PFSK-1 (cell line): Measurements from ENCODE around the gene SPTBN1.

ENCODE experiments used
- POLR2AphosphoS5 ChIP-seq: IDR thresholded peaks from 2 replicates; pipeline ENCODE4 v1.6.1; 2012; ENCODE audit warnings: low read depth, mild to moderate bottlenecking, control low read depth, low read length, moderate library complexity
- TF ChIP-seq, protein P1 (sequence below), 2 experiments: IDR thresholded peaks; 2 replicates each; pipeline versions ENCODE4 v1.6.1 to v1.8.0; 2011 to 2012; ENCODE audit warnings: low read depth in 2 of 2, low read length in 2 of 2, control low read depth in 1 of 2, inconsistent platforms in 1 of 2, mild to moderate bottlenecking in 1 of 2, moderate library complexity in 1 of 2; ENCODE audit not compliant: insufficient read depth in 1 of 2

DNA sequence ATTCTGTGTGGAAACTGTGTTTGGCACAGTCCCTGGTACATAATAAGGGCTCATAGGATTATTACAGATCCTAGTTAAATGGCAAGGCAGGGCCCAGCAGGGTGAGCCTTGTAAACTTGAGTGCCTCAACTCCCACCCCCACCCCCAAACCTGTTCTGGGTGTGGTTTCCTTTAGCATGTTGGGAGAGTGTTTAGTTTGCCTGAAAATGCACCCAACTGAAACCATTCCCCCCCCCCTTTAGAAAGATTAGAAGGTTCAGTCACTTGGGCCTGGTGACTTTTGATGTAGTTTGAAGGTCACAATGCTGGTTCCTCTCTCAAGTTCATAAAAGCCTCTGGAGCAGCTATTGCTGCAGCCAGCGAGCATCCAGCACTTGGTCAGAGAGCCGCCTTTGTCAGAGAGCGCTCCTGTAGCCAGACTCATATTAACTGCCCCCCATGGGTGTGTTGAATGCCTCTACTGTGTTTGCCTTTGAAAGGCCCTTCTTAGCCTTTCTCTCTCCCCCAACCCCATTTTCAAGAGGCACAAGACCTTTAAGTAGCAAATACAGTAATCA is 113.7 kb downstream of the SPTBN1 start:
- no peak for TF ChIP-seq POLR2AphosphoS5
- TF ChIP-seq, protein P1, sequence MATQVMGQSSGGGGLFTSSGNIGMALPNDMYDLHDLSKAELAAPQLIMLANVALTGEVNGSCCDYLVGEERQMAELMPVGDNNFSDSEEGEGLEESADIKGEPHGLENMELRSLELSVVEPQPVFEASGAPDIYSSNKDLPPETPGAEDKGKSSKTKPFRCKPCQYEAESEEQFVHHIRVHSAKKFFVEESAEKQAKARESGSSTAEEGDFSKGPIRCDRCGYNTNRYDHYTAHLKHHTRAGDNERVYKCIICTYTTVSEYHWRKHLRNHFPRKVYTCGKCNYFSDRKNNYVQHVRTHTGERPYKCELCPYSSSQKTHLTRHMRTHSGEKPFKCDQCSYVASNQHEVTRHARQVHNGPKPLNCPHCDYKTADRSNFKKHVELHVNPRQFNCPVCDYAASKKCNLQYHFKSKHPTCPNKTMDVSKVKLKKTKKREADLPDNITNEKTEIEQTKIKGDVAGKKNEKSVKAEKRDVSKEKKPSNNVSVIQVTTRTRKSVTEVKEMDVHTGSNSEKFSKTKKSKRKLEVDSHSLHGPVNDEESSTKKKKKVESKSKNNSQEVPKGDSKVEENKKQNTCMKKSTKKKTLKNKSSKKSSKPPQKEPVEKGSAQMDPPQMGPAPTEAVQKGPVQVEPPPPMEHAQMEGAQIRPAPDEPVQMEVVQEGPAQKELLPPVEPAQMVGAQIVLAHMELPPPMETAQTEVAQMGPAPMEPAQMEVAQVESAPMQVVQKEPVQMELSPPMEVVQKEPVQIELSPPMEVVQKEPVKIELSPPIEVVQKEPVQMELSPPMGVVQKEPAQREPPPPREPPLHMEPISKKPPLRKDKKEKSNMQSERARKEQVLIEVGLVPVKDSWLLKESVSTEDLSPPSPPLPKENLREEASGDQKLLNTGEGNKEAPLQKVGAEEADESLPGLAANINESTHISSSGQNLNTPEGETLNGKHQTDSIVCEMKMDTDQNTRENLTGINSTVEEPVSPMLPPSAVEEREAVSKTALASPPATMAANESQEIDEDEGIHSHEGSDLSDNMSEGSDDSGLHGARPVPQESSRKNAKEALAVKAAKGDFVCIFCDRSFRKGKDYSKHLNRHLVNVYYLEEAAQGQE (IDR thresholded peaks at IDR 0.05; ENCODE audit: insufficient read depth in 1 of 2, low read depth in 2 of 2, low read length in 2 of 2): no peak
